ENCODE measurements around the gene MAGEC3. TPM values are rescaled to one million over a fixed set of nuclear protein-coding genes. Genes with fewer than 3 reads are reported as not detected.

The MAGEC3 gene
- total RNA-seq, 1 donor from 2014 or later = not detected

- ATAC-seq = no peak
- intact Hi-C loops (cut with DNase I) = no loop called here
These were observed 90.3 kb downstream of the MAGEC3 start for GRCh38 chrX:141928432-141928831.

DNA sequence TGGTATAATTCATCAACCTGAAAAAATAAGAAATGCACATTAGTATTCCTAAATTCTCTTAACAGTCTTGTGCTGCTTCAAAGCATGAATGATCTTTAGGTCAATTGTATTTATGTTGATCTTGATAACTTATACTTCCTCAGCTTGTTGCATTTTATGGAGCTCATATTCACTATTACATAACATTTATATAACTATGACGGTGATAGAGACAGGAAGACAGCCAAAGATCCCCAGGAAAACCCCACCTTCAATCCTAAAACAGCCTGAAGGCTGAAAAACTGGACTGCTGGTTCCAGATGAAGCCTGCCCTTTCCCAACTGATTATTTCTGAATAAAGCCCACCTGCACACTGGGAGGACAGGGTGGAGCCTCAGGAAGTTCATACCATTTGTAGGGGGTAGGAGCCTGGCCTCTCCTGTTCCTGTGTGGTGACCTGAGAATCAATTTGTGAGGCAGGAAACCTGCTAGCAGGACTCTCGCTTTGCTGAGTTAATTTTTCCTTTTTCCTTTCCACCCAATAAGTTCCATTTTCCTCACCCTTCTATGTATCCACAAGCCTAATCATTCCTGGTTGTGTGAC, 96.0 kb downstream of the MAGEC3 start:
- no peak for ATAC-seq
- Histone ChIP-seq H3K4me1 (no peaks in the 10 kb centered on the region), H3K4me3 (no peak overlapping the region), H3K9me3 (no peaks in the 10 kb centered on the region), H3K27ac (no peak overlapping the region), H3K27me3 (no peaks in the 10 kb centered on the region), H3K36me3 (no peaks in the 10 kb centered on the region)
- no peak for DNase-seq
- TF ChIP-seq, protein P1, sequence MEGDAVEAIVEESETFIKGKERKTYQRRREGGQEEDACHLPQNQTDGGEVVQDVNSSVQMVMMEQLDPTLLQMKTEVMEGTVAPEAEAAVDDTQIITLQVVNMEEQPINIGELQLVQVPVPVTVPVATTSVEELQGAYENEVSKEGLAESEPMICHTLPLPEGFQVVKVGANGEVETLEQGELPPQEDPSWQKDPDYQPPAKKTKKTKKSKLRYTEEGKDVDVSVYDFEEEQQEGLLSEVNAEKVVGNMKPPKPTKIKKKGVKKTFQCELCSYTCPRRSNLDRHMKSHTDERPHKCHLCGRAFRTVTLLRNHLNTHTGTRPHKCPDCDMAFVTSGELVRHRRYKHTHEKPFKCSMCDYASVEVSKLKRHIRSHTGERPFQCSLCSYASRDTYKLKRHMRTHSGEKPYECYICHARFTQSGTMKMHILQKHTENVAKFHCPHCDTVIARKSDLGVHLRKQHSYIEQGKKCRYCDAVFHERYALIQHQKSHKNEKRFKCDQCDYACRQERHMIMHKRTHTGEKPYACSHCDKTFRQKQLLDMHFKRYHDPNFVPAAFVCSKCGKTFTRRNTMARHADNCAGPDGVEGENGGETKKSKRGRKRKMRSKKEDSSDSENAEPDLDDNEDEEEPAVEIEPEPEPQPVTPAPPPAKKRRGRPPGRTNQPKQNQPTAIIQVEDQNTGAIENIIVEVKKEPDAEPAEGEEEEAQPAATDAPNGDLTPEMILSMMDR (IDR thresholded peaks at IDR 0.05) = no peak
- intact Hi-C loops (cut with DNase I) = no loop called here

More at GRCh38 chrX:141928432-141928831, 90.3 kb downstream of the MAGEC3 start:
- H3K27ac ChIP-seq = no peak overlapping the region
- H3K4me3 ChIP-seq = no peak overlapping the region
- H3K9me3 ChIP-seq = no peaks in the 10 kb centered on the region
- DNase-seq = no peak
- no peaks in the 10 kb centered on the region for H3K36me3 ChIP-seq
- H3K4me1 ChIP-seq = no peaks in the 10 kb centered on the region
- TF ChIP-seq, protein P1 (IDR thresholded peaks at IDR 0.05) = no peak
- no peaks in the 10 kb centered on the region for H3K27me3 ChIP-seq

- intact Hi-C loops (cut with DNase I) = no loop called here
- ATAC-seq (no peak), DNase-seq (no peak)
These were observed 97.5 kb downstream of the MAGEC3 start for GRCh38 chrX:141935645-141936044.

DNA sequence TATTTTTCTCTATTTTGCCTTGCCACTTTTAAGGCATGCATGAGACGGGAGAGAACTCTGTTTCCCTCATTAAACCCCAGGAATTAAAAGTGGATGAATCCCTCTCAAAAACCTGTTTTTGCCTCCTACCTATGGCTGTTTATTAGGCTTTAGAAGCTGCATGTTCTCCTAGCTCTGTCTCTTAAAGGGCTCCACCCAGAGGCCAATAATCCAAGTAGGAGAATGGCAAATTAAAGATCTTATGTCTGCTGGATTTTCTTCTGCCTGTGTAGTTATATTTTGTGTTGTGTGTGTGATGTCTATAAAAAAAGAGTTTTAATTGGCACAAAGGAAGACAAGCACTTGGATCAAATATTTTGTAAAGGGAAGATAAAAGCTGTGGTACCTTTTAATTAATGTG, 98.0 kb downstream of the MAGEC3 start:
- intact Hi-C loops (cut with DNase I) = no loop called here
- TF ChIP-seq, protein P1 (IDR thresholded peaks at IDR 0.05) = no peak
- Histone ChIP-seq H3K27ac (no peak overlapping the region), H3K27me3 (no peaks in the 10 kb centered on the region), H3K4me1 (no peaks in the 10 kb centered on the region), H3K36me3 (no peaks in the 10 kb centered on the region), H3K9me3 (no peaks in the 10 kb centered on the region), H3K4me3 (no peak overlapping the region)
- DNase-seq (no peak), ATAC-seq (no peak)

More at GRCh38 chrX:141935645-141936044, 97.5 kb downstream of the MAGEC3 start:
- no peaks in the 10 kb centered on the region for H3K36me3 ChIP-seq
- no peaks in the 10 kb centered on the region for H3K27me3 ChIP-seq
- no peaks in the 10 kb centered on the region for H3K9me3 ChIP-seq
- no peaks in the 10 kb centered on the region for H3K4me1 ChIP-seq
- no peak overlapping the region for H3K4me3 ChIP-seq
- no peak overlapping the region for H3K27ac ChIP-seq
- TF ChIP-seq, protein P1 (IDR thresholded peaks at IDR 0.05) = no peak

DNA sequence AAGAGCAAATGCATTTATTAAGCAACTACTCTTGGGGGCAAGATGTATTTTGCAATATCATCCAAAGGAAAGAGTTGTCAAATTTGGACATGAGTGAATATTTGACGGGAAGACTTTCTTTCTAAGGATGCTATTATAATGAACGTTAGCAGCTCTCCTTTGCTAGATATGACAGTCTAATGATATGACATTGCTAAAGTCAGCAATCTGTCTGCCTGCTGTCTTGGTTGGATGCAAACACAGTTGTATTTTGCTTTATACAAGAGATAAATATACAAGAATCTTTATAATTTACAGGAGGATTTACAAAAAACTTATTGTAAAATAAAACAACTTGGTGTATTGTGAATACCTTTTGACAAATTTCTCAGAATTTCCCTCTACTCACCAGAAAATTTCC, 103.1 kb downstream of the MAGEC3 start:
- Histone ChIP-seq H3K4me1 (no peaks in the 10 kb centered on the region), H3K27me3 (no peaks in the 10 kb centered on the region), H3K9me3 (no peaks in the 10 kb centered on the region), H3K27ac (no peak overlapping the region), H3K36me3 (no peaks in the 10 kb centered on the region), H3K4me3 (no peak overlapping the region)
- DNase-seq = no peak
- ATAC-seq = no peak
- intact Hi-C loops (cut with DNase I) = no loop called here
- TF ChIP-seq, protein P1 (IDR thresholded peaks at IDR 0.05) = no peak

GRCh38 chrX:141945426-141945825, 107.3 kb downstream of the MAGEC3 start:
- DNase-seq (no peak), ATAC-seq (no peak)
- no peaks in the 10 kb centered on the region for H3K4me1 ChIP-seq
- intact Hi-C loops (cut with DNase I) = no loop called here
- no peaks in the 10 kb centered on the region for H3K9me3 ChIP-seq
- TF ChIP-seq, protein P1 (IDR thresholded peaks at IDR 0.05) = no peak
- H3K36me3 ChIP-seq = no peaks in the 10 kb centered on the region
- H3K27ac ChIP-seq = no peak overlapping the region
- H3K4me3 ChIP-seq = no peak overlapping the region
- H3K27me3 ChIP-seq = no peaks in the 10 kb centered on the region

Measured in upper lobe of right lung (tissue), 1 donor.